SK-N-SH (cell line): Measurements from ENCODE around the gene CDK6. TPM values are rescaled to one million over a fixed set of nuclear protein-coding genes. Genes with fewer than 3 reads are reported as not detected.

Experiments used
- CTCF ChIA-PET: fragments of 300-600, 350-600 bp; formaldehyde crosslinking; extraction: SDS; loops from one replicate; lab custom pipeline; 2021; lab: Yijun Ruan, JAX
- POLR2A ChIA-PET: fragments of 350-600 bp; sonication (Branson Sonifier 250); formaldehyde crosslinking; extraction: SDS; loops from one replicate; lab custom pipeline; 2020; ENCODE audit warnings: antibody characterized with exemption, inconsistent platforms; lab: Yijun Ruan, JAX
- DNase-seq: peaks from one replicate; pipeline ENCODE4 v3.0.0; 2012
- H2AFZ ChIP-seq: fragments of 200-600 bp; sonication (generic); 2 replicates; pipeline ENCODE4 v1.8.1; 2016; ENCODE audit warnings: antibody characterized with exemption, mild to moderate bottlenecking, low read depth
- H3F3A ChIP-seq: fragments of 200-600 bp; sonication (generic); replicated peaks from 2 replicates; pipeline ENCODE3; 2016; ENCODE audit warnings: antibody characterized with exemption, mild to moderate bottlenecking; ENCODE audit not compliant: insufficient read depth
- H3K27ac ChIP-seq, 2 experiments: fragments of 200-500 bp in 1 of 2; fragments of 200-600 bp in 1 of 2; sonication (Bioruptor generic) in 1 of 2; sonication (generic), shearing (Covaris generic) in 1 of 2; 2 replicates each; pipeline versions ENCODE4 v1.5.1 to v1.6.1; 2014 to 2016; ENCODE audit warnings: low read depth in 2 of 2, inconsistent platforms in 1 of 2, low read length in 1 of 2, mild to moderate bottlenecking in 1 of 2, mixed read lengths in 1 of 2
- H3K27me3 ChIP-seq: fragments of 200-600 bp; sonication (generic), shearing (Covaris generic); 2 replicates; pipeline ENCODE4 v1.6.1; 2016; ENCODE audit warnings: mixed run types; ENCODE audit not compliant: insufficient read depth
- H3K36me3 ChIP-seq, 2 experiments: fragments of 200-500 bp in 1 of 2; fragments of 200-600 bp in 1 of 2; sonication (Bioruptor generic) in 1 of 2; sonication (generic) in 1 of 2; replicated peaks in 1 of 2; 2 replicates each; pipeline versions ENCODE3 to v1.5.1; 2014 to 2016; ENCODE audit warnings: low read length in 1 of 2, mild to moderate bottlenecking in 1 of 2; ENCODE audit not compliant: insufficient read depth in 2 of 2, control insufficient read depth in 1 of 2
- H3K4me1 ChIP-seq, 2 experiments: fragments of 200-500 bp in 1 of 2; fragments of 200-600 bp in 1 of 2; sonication (Bioruptor generic) in 1 of 2; sonication (generic), shearing (Covaris generic) in 1 of 2; 2 replicates each; pipeline versions ENCODE4 v1.5.1 to v1.6.1; 2014 to 2016; ENCODE audit warnings: low read depth in 1 of 2, low read length in 1 of 2, mixed run types in 1 of 2; ENCODE audit not compliant: insufficient read depth in 2 of 2, control insufficient read depth in 1 of 2
- H3K4me2 ChIP-seq: fragments of 200-600 bp; sonication (generic), shearing (Covaris generic); 2 replicates; pipeline ENCODE4 v1.6.1; 2017; ENCODE audit warnings: mixed run types
- H3K4me3 ChIP-seq, 2 experiments: fragments of 200-500 bp in 1 of 2; fragments of 200-600 bp in 1 of 2; sonication (Bioruptor generic) in 1 of 2; sonication (generic), shearing (Covaris generic) in 1 of 2; 2 replicates each; pipeline versions ENCODE4 v1.5.1 to v1.8.1; 2014 to 2016; ENCODE audit warnings: low read depth in 2 of 2, inconsistent platforms in 1 of 2, low read length in 1 of 2, mild to moderate bottlenecking in 1 of 2, mixed read lengths in 1 of 2, moderate library complexity in 1 of 2
- H3K79me2 ChIP-seq: fragments of 200-600 bp; sonication (generic); 2 replicates; pipeline ENCODE4 v1.8.1; 2017; ENCODE audit warnings: mild to moderate bottlenecking; ENCODE audit not compliant: insufficient read depth
- H3K9ac ChIP-seq: fragments of 200-600 bp; sonication (generic); 2 replicates; pipeline ENCODE4 v1.6.1; 2017; ENCODE audit warnings: mixed run types
- H3K9me2 ChIP-seq: fragments of 200-600 bp; sonication (generic); 2 replicates; pipeline ENCODE4 v1.6.1; 2017; ENCODE audit warnings: mixed run types
- H3K9me3 ChIP-seq: fragments of 200-600 bp; sonication (generic); 2 replicates; pipeline ENCODE4 v1.6.1; 2017; ENCODE audit warnings: mixed run types, mild to moderate bottlenecking, moderate library complexity
- H4K20me1 ChIP-seq: fragments of 200-600 bp; sonication (generic); 2 replicates; pipeline ENCODE4 v1.6.1; 2017; ENCODE audit warnings: mild to moderate bottlenecking, mixed run types; ENCODE audit not compliant: insufficient read depth
- CTCF ChIP-seq: fragments of 200-600 bp; sonication (generic); IDR thresholded peaks from 2 replicates; pipeline ENCODE4 v1.6.1; 2017; ENCODE audit warnings: antibody characterized with exemption, mild to moderate bottlenecking, moderate library complexity
- ELF1 ChIP-seq: IDR thresholded peaks from 2 replicates; pipeline ENCODE4 v1.4.0; 2012
- EZH2phosphoT487 ChIP-seq: fragments of 200-600 bp; sonication (generic); IDR thresholded peaks from 2 replicates; pipeline ENCODE4 v1.6.1; 2017; ENCODE audit warnings: low read depth, mixed run types, mild to moderate bottlenecking, antibody characterized with exemption, moderate library complexity, borderline replicate concordance
- FOSL2 ChIP-seq: IDR thresholded peaks from 2 replicates; pipeline ENCODE4 v1.4.0; 2012; ENCODE audit warnings: low read depth, mild to moderate bottlenecking, moderate library complexity, borderline replicate concordance
- FOXJ3 ChIP-seq: sonication (generic); formaldehyde crosslinking; IDR thresholded peaks from 2 replicates; pipeline ENCODE4 v1.5.1; 2020; ENCODE audit warnings: mild to moderate bottlenecking, missing genetic modification reagents
- GABPA ChIP-seq: IDR thresholded peaks from 2 replicates; pipeline ENCODE4 v1.4.0; 2012; ENCODE audit warnings: low read depth, mild to moderate bottlenecking
- IRF3 ChIP-seq: fragments of 150-350 bp; IDR thresholded peaks from 2 replicates; pipeline ENCODE4 v1.6.1; 2016; ENCODE audit warnings: mild to moderate bottlenecking, low read depth, low read length
- MAX ChIP-seq: IDR thresholded peaks from 2 replicates; pipeline ENCODE4 v1.4.0; 2012; ENCODE audit warnings: low read depth
- POLR2AphosphoS5 ChIP-seq: IDR thresholded peaks from 2 replicates; pipeline ENCODE4 v1.6.1; 2012; ENCODE audit warnings: low read depth, low read length
- RCOR1 ChIP-seq: fragments of 150-350 bp; IDR thresholded peaks from 2 replicates; pipeline ENCODE4 v1.6.1; 2017; ENCODE audit warnings: antibody characterized with exemption, low read length
- SIN3A ChIP-seq: IDR thresholded peaks from 2 replicates; pipeline ENCODE4 v1.6.1; 2012; ENCODE audit warnings: low read depth, mild to moderate bottlenecking, low read length, moderate library complexity, borderline replicate concordance
- TAF1 ChIP-seq: IDR thresholded peaks from 2 replicates; pipeline ENCODE4 v1.6.1; 2012; ENCODE audit warnings: low read depth, mild to moderate bottlenecking, low read length, moderate library complexity, borderline replicate concordance
- TEAD4 ChIP-seq: IDR thresholded peaks from 2 replicates; pipeline ENCODE4 v1.4.0; 2012; ENCODE audit warnings: mild to moderate bottlenecking, borderline replicate concordance; ENCODE audit not compliant: insufficient read depth
- ZBTB33 ChIP-seq: IDR thresholded peaks from 2 replicates; pipeline ENCODE4 v1.4.0; 2012; ENCODE audit warnings: low read depth, borderline replicate concordance
- WGBS: methylation state at CpG from one replicate; pipeline ENCODE4 v1.1.6; 2017; ENCODE audit warnings: low lambda C conversion rate; 5-methylcytosine and 5-hydroxymethylcytosine counted together
- polyA plus RNA-seq, 3 experiments: library from polyadenylated mRNA; depleted of rRNA; stranded (reverse); fragments of >200 nt; gene quantifications; 2 replicates each; pipeline ENCODE4 v1.2.3, GENCODE V29; 2012
- TF ChIP-seq, protein P1 (sequence below): IDR thresholded peaks from 2 replicates; pipeline ENCODE4 v1.6.1; 2012; ENCODE audit warnings: mild to moderate bottlenecking, low read depth, low read length, moderate library complexity

CDK6 gene
- polyA plus RNA-seq, 1 of the 3 experiments (the other 2 are of a cell fraction), result 30.3 TPM

DNA sequence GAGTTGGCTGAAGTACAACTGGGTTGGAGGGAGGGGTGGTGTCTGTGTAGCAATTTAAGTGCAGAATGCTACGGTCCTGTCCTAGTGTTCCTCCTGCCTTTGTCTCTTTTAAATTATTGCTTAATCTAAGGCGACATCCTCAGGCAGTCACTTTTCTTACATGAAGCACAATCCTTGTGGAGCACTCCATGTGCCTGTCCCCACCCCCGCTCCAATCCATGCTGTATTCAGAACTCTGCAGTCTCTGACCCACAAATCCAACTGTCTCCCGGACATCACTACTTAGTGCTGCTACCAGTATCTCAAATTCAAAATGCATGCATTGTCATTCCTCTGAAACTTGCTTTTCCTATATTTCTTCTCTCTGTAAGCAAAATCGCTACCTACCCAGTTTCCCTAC is 154.7 kb downstream of the CDK6 start:
- H4K20me1 ChIP-seq, result no peaks in the 10 kb centered on the region
- TF ChIP-seq SIN3A, result no peak
- TF ChIP-seq ELF1, result no peak
- TF ChIP-seq FOSL2, result no peak
- no peak for TF ChIP-seq EZH2phosphoT487
- TF ChIP-seq GABPA, result no peak
- no peak for TF ChIP-seq TEAD4
- no peak for TF ChIP-seq TAF1
- no peak for TF ChIP-seq IRF3
- no peak for TF ChIP-seq MAX
- TF ChIP-seq, protein P1, sequence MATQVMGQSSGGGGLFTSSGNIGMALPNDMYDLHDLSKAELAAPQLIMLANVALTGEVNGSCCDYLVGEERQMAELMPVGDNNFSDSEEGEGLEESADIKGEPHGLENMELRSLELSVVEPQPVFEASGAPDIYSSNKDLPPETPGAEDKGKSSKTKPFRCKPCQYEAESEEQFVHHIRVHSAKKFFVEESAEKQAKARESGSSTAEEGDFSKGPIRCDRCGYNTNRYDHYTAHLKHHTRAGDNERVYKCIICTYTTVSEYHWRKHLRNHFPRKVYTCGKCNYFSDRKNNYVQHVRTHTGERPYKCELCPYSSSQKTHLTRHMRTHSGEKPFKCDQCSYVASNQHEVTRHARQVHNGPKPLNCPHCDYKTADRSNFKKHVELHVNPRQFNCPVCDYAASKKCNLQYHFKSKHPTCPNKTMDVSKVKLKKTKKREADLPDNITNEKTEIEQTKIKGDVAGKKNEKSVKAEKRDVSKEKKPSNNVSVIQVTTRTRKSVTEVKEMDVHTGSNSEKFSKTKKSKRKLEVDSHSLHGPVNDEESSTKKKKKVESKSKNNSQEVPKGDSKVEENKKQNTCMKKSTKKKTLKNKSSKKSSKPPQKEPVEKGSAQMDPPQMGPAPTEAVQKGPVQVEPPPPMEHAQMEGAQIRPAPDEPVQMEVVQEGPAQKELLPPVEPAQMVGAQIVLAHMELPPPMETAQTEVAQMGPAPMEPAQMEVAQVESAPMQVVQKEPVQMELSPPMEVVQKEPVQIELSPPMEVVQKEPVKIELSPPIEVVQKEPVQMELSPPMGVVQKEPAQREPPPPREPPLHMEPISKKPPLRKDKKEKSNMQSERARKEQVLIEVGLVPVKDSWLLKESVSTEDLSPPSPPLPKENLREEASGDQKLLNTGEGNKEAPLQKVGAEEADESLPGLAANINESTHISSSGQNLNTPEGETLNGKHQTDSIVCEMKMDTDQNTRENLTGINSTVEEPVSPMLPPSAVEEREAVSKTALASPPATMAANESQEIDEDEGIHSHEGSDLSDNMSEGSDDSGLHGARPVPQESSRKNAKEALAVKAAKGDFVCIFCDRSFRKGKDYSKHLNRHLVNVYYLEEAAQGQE, result no peak
- no peak for TF ChIP-seq ZBTB33
- no peak for TF ChIP-seq FOXJ3 (CRISPR knock-in tag)
- TF ChIP-seq POLR2AphosphoS5, result no peak
- no peak for TF ChIP-seq RCOR1
- no peak for TF ChIP-seq CTCF

More for the DNA sequence above, 154.7 kb downstream of the CDK6 start:
- Histone ChIP-seq H3K27ac (peak overlapping the region in 1 of 2 experiments; percentile 69; a peak in 1 of 4 replicates), H3K36me3 (peaks cover 18 to 37% of the 10 kb centered on the region in 2 experiments), H2AFZ (no peak overlapping the region), H3K9me3 (no peaks in the 10 kb centered on the region), H3K9ac (no peak overlapping the region), H3F3A (peaks cover 29% of the 10 kb centered on the region), H3K4me1 (peaks cover 6 to 11% of the 10 kb centered on the region in 2 experiments), H3K9me2 (no peaks in the 10 kb centered on the region; the same call in 1 of the 2 replicates), H3K4me3 (no peak overlapping the region), H3K4me2 (no peak overlapping the region), H3K27me3 (no peaks in the 10 kb centered on the region), H3K79me2 (peaks cover 97% of the 10 kb centered on the region)
- ChIA-PET CTCF (interaction anchor here (0.6 to 1.7 kb wide), 4 partner anchors 9 to 550 kb away, joined by 3 to 7 read pairs (median 4); no protein-coding TSS in a partner anchor), POLR2A (no interaction called here)
- DNase-seq, result no peak
- 95% methylated on average over 5 of the region's 5 CpGs for WGBS
